ENCODE measurements around the gene PAOX. TPM values are rescaled to one million over a fixed set of nuclear protein-coding genes. Genes with fewer than 3 reads are reported as not detected.

Gene PAOX
- total and polyA plus RNA-seq, 2 of the 13 experiments (the other 11 are each of a cell fraction or from before 2014, with no cell fraction given), result 0.49 to 0.77 TPM

GRCh38 chr10:133349160-133349568 lies 29.9 kb upstream of the PAOX start (continued):
- TF ChIP-seq ZNF790 (CRISPR knock-in tag; IDR thresholded peaks at IDR 0.05; ENCODE audit: borderline replicate concordance) (no peak), ZNF343 (CRISPR knock-in tag; IDR thresholded peaks at IDR 0.05) (no peak), ZNF629 (CRISPR knock-in tag; conservative IDR thresholded peaks at IDR 0.05) (no peak), ZSCAN20 (CRISPR knock-in tag; IDR thresholded peaks at IDR 0.05; ENCODE audit: borderline replicate concordance) (no peak), ZKSCAN8 (CRISPR knock-in tag; IDR thresholded peaks at IDR 0.05; ENCODE audit: borderline replicate concordance) (no peak), ZBTB7A (CRISPR knock-in tag; IDR thresholded peaks at IDR 0.05) (no peak), JDP2 (CRISPR knock-in tag; IDR thresholded peaks at IDR 0.05; ENCODE audit: borderline replicate concordance) (no peak), NAIF1 (CRISPR knock-in tag; IDR thresholded peaks at IDR 0.05; ENCODE audit: borderline replicate concordance) (no peak), SRY (CRISPR knock-in tag; IDR thresholded peaks at IDR 0.05) (no peak), ARNT2 (CRISPR knock-in tag; IDR thresholded peaks at IDR 0.05; ENCODE audit: low read depth) (no peak), HOXD1 (CRISPR knock-in tag; IDR thresholded peaks at IDR 0.05) (no peak), ZBTB42 (CRISPR knock-in tag; IDR thresholded peaks at IDR 0.05) (no peak), ZNF563 (CRISPR knock-in tag; IDR thresholded peaks at IDR 0.05) (no peak), ZNF121 (CRISPR knock-in tag; IDR thresholded peaks at IDR 0.05) (no peak), FOXA1 (IDR thresholded peaks at IDR 0.05) (no peak), FOXA1 (CRISPR knock-in tag; IDR thresholded peaks at IDR 0.05) (no peak), NFRKB (IDR thresholded peaks at IDR 0.05) (no peak), EP300 (IDR thresholded peaks at IDR 0.05; ENCODE audit: low read depth in 2 of 2, low read length in 2 of 2) (no peak), EP300 (CRISPR knock-in tag; IDR thresholded peaks at IDR 0.05; ENCODE audit: borderline replicate concordance) (no peak), ZFP1 (CRISPR knock-in tag; IDR thresholded peaks at IDR 0.05) (no peak), SNAPC2 (CRISPR knock-in tag; IDR thresholded peaks at IDR 0.05) (no peak), MED1 (CRISPR knock-in tag; IDR thresholded peaks at IDR 0.05) (no peak)
- TF ChIP-seq, protein P1, sequence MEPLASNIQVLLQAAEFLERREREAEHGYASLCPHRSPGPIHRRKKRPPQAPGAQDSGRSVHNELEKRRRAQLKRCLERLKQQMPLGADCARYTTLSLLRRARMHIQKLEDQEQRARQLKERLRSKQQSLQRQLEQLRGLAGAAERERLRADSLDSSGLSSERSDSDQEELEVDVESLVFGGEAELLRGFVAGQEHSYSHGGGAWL (CRISPR knock-in tag; IDR thresholded peaks at IDR 0.05), result no peak
- TF ChIP-seq, protein P2, sequence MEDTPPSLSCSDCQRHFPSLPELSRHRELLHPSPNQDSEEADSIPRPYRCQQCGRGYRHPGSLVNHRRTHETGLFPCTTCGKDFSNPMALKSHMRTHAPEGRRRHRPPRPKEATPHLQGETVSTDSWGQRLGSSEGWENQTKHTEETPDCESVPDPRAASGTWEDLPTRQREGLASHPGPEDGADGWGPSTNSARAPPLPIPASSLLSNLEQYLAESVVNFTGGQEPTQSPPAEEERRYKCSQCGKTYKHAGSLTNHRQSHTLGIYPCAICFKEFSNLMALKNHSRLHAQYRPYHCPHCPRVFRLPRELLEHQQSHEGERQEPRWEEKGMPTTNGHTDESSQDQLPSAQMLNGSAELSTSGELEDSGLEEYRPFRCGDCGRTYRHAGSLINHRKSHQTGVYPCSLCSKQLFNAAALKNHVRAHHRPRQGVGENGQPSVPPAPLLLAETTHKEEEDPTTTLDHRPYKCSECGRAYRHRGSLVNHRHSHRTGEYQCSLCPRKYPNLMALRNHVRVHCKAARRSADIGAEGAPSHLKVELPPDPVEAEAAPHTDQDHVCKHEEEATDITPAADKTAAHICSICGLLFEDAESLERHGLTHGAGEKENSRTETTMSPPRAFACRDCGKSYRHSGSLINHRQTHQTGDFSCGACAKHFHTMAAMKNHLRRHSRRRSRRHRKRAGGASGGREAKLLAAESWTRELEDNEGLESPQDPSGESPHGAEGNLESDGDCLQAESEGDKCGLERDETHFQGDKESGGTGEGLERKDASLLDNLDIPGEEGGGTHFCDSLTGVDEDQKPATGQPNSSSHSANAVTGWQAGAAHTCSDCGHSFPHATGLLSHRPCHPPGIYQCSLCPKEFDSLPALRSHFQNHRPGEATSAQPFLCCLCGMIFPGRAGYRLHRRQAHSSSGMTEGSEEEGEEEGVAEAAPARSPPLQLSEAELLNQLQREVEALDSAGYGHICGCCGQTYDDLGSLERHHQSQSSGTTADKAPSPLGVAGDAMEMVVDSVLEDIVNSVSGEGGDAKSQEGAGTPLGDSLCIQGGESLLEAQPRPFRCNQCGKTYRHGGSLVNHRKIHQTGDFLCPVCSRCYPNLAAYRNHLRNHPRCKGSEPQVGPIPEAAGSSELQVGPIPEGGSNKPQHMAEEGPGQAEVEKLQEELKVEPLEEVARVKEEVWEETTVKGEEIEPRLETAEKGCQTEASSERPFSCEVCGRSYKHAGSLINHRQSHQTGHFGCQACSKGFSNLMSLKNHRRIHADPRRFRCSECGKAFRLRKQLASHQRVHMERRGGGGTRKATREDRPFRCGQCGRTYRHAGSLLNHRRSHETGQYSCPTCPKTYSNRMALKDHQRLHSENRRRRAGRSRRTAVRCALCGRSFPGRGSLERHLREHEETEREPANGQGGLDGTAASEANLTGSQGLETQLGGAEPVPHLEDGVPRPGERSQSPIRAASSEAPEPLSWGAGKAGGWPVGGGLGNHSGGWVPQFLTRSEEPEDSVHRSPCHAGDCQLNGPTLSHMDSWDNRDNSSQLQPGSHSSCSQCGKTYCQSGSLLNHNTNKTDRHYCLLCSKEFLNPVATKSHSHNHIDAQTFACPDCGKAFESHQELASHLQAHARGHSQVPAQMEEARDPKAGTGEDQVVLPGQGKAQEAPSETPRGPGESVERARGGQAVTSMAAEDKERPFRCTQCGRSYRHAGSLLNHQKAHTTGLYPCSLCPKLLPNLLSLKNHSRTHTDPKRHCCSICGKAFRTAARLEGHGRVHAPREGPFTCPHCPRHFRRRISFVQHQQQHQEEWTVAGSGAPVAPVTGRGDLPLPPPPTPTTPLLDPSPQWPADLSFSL (CRISPR knock-in tag; IDR thresholded peaks at IDR 0.05), result peak; percentile 77
- TF ChIP-seq, protein P3, sequence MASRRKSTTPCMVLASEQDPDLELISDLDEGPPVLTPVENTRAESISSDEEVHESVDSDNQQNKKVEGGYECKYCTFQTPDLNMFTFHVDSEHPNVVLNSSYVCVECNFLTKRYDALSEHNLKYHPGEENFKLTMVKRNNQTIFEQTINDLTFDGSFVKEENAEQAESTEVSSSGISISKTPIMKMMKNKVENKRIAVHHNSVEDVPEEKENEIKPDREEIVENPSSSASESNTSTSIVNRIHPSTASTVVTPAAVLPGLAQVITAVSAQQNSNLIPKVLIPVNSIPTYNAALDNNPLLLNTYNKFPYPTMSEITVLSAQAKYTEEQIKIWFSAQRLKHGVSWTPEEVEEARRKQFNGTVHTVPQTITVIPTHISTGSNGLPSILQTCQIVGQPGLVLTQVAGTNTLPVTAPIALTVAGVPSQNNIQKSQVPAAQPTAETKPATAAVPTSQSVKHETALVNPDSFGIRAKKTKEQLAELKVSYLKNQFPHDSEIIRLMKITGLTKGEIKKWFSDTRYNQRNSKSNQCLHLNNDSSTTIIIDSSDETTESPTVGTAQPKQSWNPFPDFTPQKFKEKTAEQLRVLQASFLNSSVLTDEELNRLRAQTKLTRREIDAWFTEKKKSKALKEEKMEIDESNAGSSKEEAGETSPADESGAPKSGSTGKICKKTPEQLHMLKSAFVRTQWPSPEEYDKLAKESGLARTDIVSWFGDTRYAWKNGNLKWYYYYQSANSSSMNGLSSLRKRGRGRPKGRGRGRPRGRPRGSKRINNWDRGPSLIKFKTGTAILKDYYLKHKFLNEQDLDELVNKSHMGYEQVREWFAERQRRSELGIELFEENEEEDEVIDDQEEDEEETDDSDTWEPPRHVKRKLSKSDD (CRISPR knock-in tag; IDR thresholded peaks at IDR 0.05; ENCODE audit: low read depth), result no peak

All from HepG2 (cell line).